IPS DF 6.9 (cell line): ENCODE results near the gene ADRM1.
A peak's percentile ranks its signal among the peaks of the same experiment; 100 is the strongest.

Source experiments
- DNase-seq: peaks from one replicate; pipeline ENCODE4 v3.0.0-alpha.2; 2013; ENCODE audit warnings: low read depth, low spot score
- H3K27ac ChIP-seq: one replicate; pipeline ENCODE4 v1.5.1; 2013; ENCODE audit warnings: low read length, control low read depth
- H3K27me3 ChIP-seq: 2 replicates; pipeline ENCODE4 v1.6.1; 2013; ENCODE audit warnings: mild to moderate bottlenecking, low read length; ENCODE audit not compliant: control insufficient read depth, insufficient read depth
- H3K36me3 ChIP-seq: 2 replicates; pipeline ENCODE4 v1.6.1; 2013; ENCODE audit warnings: low read length; ENCODE audit not compliant: control insufficient read depth, insufficient read depth
- H3K4me1 ChIP-seq: 2 replicates; pipeline ENCODE4 v1.6.1; 2013; ENCODE audit warnings: low read length; ENCODE audit not compliant: control insufficient read depth, insufficient read depth
- H3K4me3 ChIP-seq: 2 replicates; pipeline ENCODE4 v1.5.1; 2013; ENCODE audit warnings: mild to moderate bottlenecking, low read length
- H3K9me3 ChIP-seq: 2 replicates; pipeline ENCODE4 v1.6.1; 2013; ENCODE audit warnings: low read length, inconsistent platforms; ENCODE audit not compliant: control insufficient read depth, insufficient read depth
- whole genome bisulfite sequencing: extraction: QIAGEN DNeasy Blood & Tissue Kit; methylation state at CpG from one replicate; pipeline ENCODE4 v1.1.7; 2013; ENCODE audit warnings: mixed read lengths, missing lambda C conversion rate; ENCODE audit not compliant: insufficient read length, insufficient coverage; 5-methylcytosine and 5-hydroxymethylcytosine counted together

ADRM1 gene, protein sequence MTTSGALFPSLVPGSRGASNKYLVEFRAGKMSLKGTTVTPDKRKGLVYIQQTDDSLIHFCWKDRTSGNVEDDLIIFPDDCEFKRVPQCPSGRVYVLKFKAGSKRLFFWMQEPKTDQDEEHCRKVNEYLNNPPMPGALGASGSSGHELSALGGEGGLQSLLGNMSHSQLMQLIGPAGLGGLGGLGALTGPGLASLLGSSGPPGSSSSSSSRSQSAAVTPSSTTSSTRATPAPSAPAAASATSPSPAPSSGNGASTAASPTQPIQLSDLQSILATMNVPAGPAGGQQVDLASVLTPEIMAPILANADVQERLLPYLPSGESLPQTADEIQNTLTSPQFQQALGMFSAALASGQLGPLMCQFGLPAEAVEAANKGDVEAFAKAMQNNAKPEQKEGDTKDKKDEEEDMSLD

DNA sequence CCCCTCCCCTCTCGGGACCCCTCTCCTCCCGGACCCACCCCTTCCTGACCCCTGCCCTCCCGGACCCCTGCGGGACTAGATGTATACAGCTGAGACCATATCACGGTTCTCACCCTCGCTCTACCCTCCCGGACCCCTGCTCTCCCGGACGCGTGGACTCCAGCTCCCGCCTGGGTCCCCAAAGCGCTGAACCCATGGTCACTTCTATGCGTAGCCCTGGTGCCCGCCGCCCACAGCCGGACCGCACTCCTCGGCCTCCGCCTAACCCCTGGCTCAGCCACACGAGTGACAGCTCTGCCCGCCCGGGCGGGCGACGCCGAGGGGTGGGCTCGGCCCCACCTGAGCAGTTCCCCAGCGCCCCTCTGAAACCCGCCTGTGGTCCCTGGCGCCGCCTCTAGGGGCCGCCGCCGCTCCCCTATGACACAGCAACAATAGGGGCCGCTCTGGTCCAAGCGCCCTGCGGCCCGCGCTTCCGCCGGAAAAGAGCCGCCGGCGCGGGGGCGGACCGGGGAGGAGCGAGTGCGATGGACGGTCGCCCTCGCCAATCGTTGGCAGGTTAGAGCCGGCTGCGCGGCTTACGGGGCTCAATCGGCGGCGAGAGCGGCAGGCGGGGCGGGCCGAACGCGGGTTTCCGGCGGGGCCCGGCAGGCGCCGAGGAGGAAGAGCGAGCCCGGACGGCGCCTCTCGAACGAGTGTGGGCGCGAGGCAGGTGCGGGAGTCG lies at the start of gene ADRM1:
Gene ADRM1, plus strand, starts transcription at position 657 of the 721 bp plus-strand sequence. CDS start 572 bp downstream, outside the sequence.
- peak; percentile 82 for DNase-seq
- no CpG with 5 or more reads among the region's 81 CpGs for WGBS
- Histone ChIP-seq H3K9me3 (no peaks in the 10 kb centered on the region), H3K27me3 (no peaks in the 10 kb centered on the region), H3K27ac (no peak within 1 kb of the TSS), H3K4me1 (peaks cover 3% of the 10 kb centered on the region; the same call in 1 of the 2 replicates), H3K36me3 (peaks cover 32% of the 10 kb centered on the region), H3K4me3 (peak within 1 kb of the TSS; percentile 94)

DNA sequence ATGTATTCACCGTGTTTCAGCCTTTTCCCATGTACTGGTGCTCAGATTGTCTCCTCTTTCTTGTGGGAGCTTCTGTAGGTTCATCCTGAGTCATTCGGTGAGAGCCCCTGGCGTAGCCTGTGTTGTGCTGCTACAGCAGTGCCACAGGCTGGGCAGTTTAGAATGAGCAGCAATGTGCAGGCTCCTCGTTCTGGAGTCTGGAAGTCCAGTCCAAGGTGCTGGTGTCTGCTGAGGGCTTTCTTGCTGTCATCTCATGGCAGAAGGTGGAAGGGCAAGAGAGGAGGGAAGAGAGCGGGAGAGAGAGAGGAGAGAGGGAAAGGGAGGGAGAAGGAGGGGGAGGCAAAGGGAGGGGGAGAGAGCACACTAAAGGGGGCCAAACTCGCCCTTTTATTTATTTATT lies 49.4 kb upstream of the ADRM1 start:
- DNase-seq: no peak
- no peaks in the 10 kb centered on the region for H3K9me3 ChIP-seq
- peaks cover 2% of the 10 kb centered on the region; the same call in 1 of the 2 replicates for H3K4me1 ChIP-seq
- H3K36me3 ChIP-seq: peaks cover 3% of the 10 kb centered on the region; the same call in 1 of the 2 replicates
- no peak overlapping the region for H3K4me3 ChIP-seq
- WGBS: no CpG with 5 or more reads among the region's 6 CpGs
- H3K27me3 ChIP-seq: no peaks in the 10 kb centered on the region
- no peak overlapping the region for H3K27ac ChIP-seq

GRCh38 chr20:62254021-62254724 lies 48.6 kb upstream of the ADRM1 start:
- Histone ChIP-seq H3K4me3 (no peak overlapping the region; the same call in 1 of the 2 replicates), H3K36me3 (peaks cover 3% of the 10 kb centered on the region; the same call in 1 of the 2 replicates), H3K4me1 (peaks cover 2% of the 10 kb centered on the region; the same call in 1 of the 2 replicates), H3K27me3 (no peaks in the 10 kb centered on the region), H3K27ac (no peak overlapping the region), H3K9me3 (no peaks in the 10 kb centered on the region)
- no peak for DNase-seq
- WGBS: no CpG with 5 or more reads among the region's 24 CpGs

DNA sequence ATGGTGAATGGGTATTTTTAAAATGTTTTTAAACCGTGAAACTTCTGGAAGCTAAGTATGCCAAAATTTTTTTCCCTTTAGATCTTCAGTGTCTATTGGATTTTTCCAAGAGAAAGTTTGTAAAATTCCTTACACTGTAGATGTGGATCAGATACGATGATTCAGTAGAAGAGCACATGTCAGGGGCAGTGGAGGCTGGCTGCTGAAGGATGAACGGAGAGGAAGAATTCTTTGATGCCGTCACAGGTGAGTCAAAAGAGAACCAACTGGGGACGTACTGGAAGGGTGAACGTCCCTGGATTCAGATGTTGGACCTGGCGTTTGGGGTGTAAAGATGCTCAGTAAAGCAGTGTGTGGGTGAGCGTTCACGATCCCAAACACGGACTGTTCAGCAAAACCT lies 46.8 kb upstream of the ADRM1 start:
- H3K9me3 ChIP-seq: no peaks in the 10 kb centered on the region
- no peak overlapping the region for H3K27ac ChIP-seq
- H3K36me3 ChIP-seq: peaks cover 3% of the 10 kb centered on the region; the same call in 1 of the 2 replicates
- no peak overlapping the region for H3K4me3 ChIP-seq
- WGBS: 100% methylated on average over 1 of the region's 10 CpGs
- DNase-seq: no peak
- H3K4me1 ChIP-seq: peaks cover 2% of the 10 kb centered on the region; the same call in 1 of the 2 replicates
- no peaks in the 10 kb centered on the region for H3K27me3 ChIP-seq

GRCh38 chr20:62258499-62259293 lies 44.1 kb upstream of the ADRM1 start:
- Histone ChIP-seq H3K36me3 (peaks cover 7% of the 10 kb centered on the region), H3K4me3 (no peak overlapping the region), H3K9me3 (no peaks in the 10 kb centered on the region), H3K27ac (no peak overlapping the region), H3K27me3 (no peaks in the 10 kb centered on the region), H3K4me1 (peaks cover 2% of the 10 kb centered on the region; the same call in 1 of the 2 replicates)
- no CpG with 5 or more reads among the region's 20 CpGs for WGBS
- DNase-seq: no peak

DNA sequence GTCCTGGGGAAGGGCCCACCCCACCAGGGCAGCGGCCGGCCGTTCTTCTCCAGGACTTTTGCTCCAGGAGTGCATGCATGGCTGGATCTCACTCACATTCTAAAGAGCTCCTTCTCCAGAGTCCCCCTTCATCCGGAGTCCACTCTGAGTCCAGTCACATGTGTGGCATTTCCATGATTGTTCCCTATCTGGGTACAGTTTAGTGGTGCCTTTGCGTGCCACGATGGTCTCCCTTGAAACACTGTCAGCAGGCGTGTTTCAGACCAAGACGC lies 43.6 kb upstream of the ADRM1 start:
- no peak overlapping the region for H3K27ac ChIP-seq
- peaks cover 7% of the 10 kb centered on the region for H3K36me3 ChIP-seq
- no peaks in the 10 kb centered on the region; the same call in 1 of the 2 replicates for H3K4me1 ChIP-seq
- H3K27me3 ChIP-seq: no peaks in the 10 kb centered on the region
- DNase-seq: no peak
- WGBS: no CpG with 5 or more reads among the region's 8 CpGs
- H3K9me3 ChIP-seq: no peaks in the 10 kb centered on the region
- H3K4me3 ChIP-seq: no peak overlapping the region

GRCh38 chr20:62262064-62262463 lies 40.7 kb upstream of the ADRM1 start:
- no peaks in the 10 kb centered on the region for H3K9me3 ChIP-seq
- H3K36me3 ChIP-seq: peaks cover 8% of the 10 kb centered on the region
- H3K27me3 ChIP-seq: no peaks in the 10 kb centered on the region
- no peak for DNase-seq
- no peaks in the 10 kb centered on the region for H3K4me1 ChIP-seq
- WGBS: no CpG with 5 or more reads among the region's 10 CpGs
- H3K27ac ChIP-seq: no peak overlapping the region
- no peak overlapping the region for H3K4me3 ChIP-seq

- no CpG with 5 or more reads among the region's 14 CpGs for WGBS
- Histone ChIP-seq H3K36me3 (peaks cover 8% of the 10 kb centered on the region), H3K27ac (no peak overlapping the region)
These were observed 39.4 kb upstream of the ADRM1 start for GRCh38 chr20:62263396-62263795.

DNA sequence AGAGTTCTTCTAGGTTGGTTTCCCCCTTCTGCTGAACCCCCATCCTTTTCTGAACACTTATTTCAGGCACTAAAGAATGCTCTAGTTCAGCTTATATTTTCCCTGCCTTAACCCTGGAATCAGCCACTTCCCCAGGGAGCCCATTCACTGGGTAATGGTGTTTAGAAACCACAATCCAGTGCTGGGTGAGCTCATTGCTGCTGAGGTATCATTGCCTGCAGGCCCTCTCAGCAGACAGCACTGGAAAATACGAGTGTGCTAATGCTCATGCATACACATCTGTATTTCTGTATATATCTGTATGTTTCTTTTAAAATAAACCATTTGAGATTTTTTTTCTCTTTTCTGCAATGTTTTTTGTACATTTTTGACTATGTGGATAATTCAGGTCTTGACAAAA lies 37.4 kb upstream of the ADRM1 start:
- no peaks in the 10 kb centered on the region for H3K9me3 ChIP-seq
- no CpG with 5 or more reads among the region's 1 CpG for WGBS
- no peaks in the 10 kb centered on the region for H3K27me3 ChIP-seq
- H3K27ac ChIP-seq: no peak overlapping the region
- H3K4me3 ChIP-seq: no peak overlapping the region
- H3K36me3 ChIP-seq: peaks cover 8% of the 10 kb centered on the region
- DNase-seq: no peak
- no peaks in the 10 kb centered on the region for H3K4me1 ChIP-seq

More at GRCh38 chr20:62263396-62263795, 39.4 kb upstream of the ADRM1 start:
- no peaks in the 10 kb centered on the region for H3K4me1 ChIP-seq
- no peaks in the 10 kb centered on the region for H3K9me3 ChIP-seq
- H3K27me3 ChIP-seq: no peaks in the 10 kb centered on the region
- H3K4me3 ChIP-seq: no peak overlapping the region
- no peak for DNase-seq

DNA sequence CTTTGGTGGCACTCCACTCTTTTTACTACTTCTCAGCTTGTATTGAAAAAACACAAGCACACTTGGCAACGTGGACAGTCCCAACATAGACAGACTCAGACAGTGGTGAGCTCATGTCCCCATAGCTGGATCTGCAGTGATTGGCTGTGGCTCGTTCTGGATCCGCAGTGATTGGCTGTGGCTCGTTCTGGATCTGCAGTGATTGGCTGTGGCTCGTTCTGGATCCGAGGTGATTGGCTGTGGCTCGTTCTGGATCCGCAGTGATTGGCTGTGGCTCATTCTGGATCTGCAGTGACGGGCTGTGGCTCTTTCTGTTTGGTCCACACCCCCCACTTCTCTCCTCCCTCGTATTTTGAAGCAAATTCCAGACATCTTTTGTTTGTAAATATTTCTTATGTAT lies 36.5 kb upstream of the ADRM1 start:
- no peaks in the 10 kb centered on the region for H3K9me3 ChIP-seq
- no peaks in the 10 kb centered on the region for H3K4me1 ChIP-seq
- H3K27ac ChIP-seq: no peak overlapping the region
- no peak for DNase-seq
- H3K27me3 ChIP-seq: no peaks in the 10 kb centered on the region
- H3K4me3 ChIP-seq: no peak overlapping the region
- no CpG with 5 or more reads among the region's 10 CpGs for WGBS
- H3K36me3 ChIP-seq: peaks cover 8% of the 10 kb centered on the region
